OCI-LY1 (cell line): ENCODE measurements around the gene CRISPLD2.
"Not testable (repeated sequence)": the region's sequence is repeated elsewhere in the genome, so short reads cannot be mapped to it uniquely, and the experiment has no call there.

Experiments used
- H2AFZ ChIP-seq: fragments of 200-600 bp; sonication (generic), shearing (Covaris generic); 2 replicates; pipeline ENCODE4 v1.6.0; 2014; ENCODE audit warnings: antibody characterized with exemption, mild to moderate bottlenecking, low read length
- H3F3A ChIP-seq: fragments of 200-600 bp; sonication (generic), shearing (Covaris generic); 2 replicates; pipeline ENCODE4 v1.6.0; 2014; ENCODE audit warnings: mild to moderate bottlenecking, antibody characterized with exemption, low read length, moderate library complexity; ENCODE audit not compliant: insufficient read depth
- H3K27ac ChIP-seq: fragments of 200-600 bp; sonication (generic); 2 replicates; pipeline ENCODE4 v1.5.1; 2014; ENCODE audit warnings: low read length, mixed run types, mild to moderate bottlenecking, low read depth; ENCODE audit not compliant: poor library complexity, severe bottlenecking
- H3K27me3 ChIP-seq: fragments of 200-600 bp; sonication (generic); 2 replicates; pipeline ENCODE4 v1.6.0; 2014; ENCODE audit warnings: antibody characterized with exemption, mild to moderate bottlenecking, low read length, moderate library complexity; ENCODE audit not compliant: insufficient read depth
- H3K36me3 ChIP-seq: fragments of 200-600 bp; sonication (generic); 2 replicates; pipeline ENCODE4 v1.6.1; 2014; ENCODE audit warnings: mild to moderate bottlenecking, antibody characterized with exemption, low read length, moderate library complexity, mixed read lengths; ENCODE audit not compliant: insufficient read depth
- H3K4me1 ChIP-seq: fragments of 200-600 bp; sonication (generic); 2 replicates; pipeline ENCODE4 v1.5.1; 2014; ENCODE audit warnings: mild to moderate bottlenecking, low read length, moderate library complexity; ENCODE audit not compliant: insufficient read depth, severe bottlenecking
- H3K4me2 ChIP-seq: fragments of 200-600 bp; sonication (generic), shearing (Covaris generic); 2 replicates; pipeline ENCODE4 v1.6.1; 2014; ENCODE audit warnings: low read length
- H3K4me3 ChIP-seq: fragments of 200-600 bp; sonication (generic); 2 replicates; pipeline ENCODE4 v1.5.1; 2014; ENCODE audit warnings: low read length, low read depth, mild to moderate bottlenecking, mixed read lengths; ENCODE audit not compliant: poor library complexity, severe bottlenecking
- H3K79me2 ChIP-seq: fragments of 200-600 bp; shearing (Covaris generic); 2 replicates; pipeline ENCODE4 v1.6.1; 2016; ENCODE audit warnings: mixed run types, low read length, mixed read lengths; ENCODE audit not compliant: insufficient read depth
- H3K9ac ChIP-seq: fragments of 200-600 bp; sonication (generic), shearing (Covaris generic); 2 replicates; pipeline ENCODE4 v1.6.1; 2014; ENCODE audit warnings: mild to moderate bottlenecking, low read length, mixed read lengths
- H3K9me2 ChIP-seq: fragments of 200-600 bp; sonication (generic), shearing (Covaris generic); 2 replicates; pipeline ENCODE4 v1.6.1; 2014; ENCODE audit warnings: low read depth, mild to moderate bottlenecking, low read length, mixed read lengths
- H3K9me3 ChIP-seq: fragments of 200-600 bp; shearing (Covaris generic); 2 replicates; pipeline ENCODE4 v1.6.1; 2014; ENCODE audit warnings: low read length, mixed read lengths
- H4K20me1 ChIP-seq: fragments of 200-600 bp; sonication (generic), shearing (Covaris generic); 2 replicates; pipeline ENCODE4 v1.6.0; 2016; ENCODE audit warnings: mild to moderate bottlenecking, low read length; ENCODE audit not compliant: insufficient read depth
- CTCF ChIP-seq: fragments of 200-600 bp; sonication (generic), shearing (Covaris generic); IDR thresholded peaks from 2 replicates; pipeline ENCODE4 v1.5.1; 2017; ENCODE audit warnings: mild to moderate bottlenecking, antibody characterized with exemption, low read length, moderate library complexity, mixed read lengths
- EZH2 ChIP-seq: fragments of 200-600 bp; sonication (generic), shearing (Covaris generic); IDR thresholded peaks from 2 replicates; pipeline ENCODE4 v1.8.0; 2017; ENCODE audit warnings: borderline replicate concordance, mixed run types, mild to moderate bottlenecking, antibody characterized with exemption, low read length, moderate library complexity, mixed read lengths

CRISPLD2 gene

GRCh38 chr16:84856811-84857210 lies 37.0 kb downstream of the CRISPLD2 start:
- H3K79me2 ChIP-seq, H3K27ac ChIP-seq, H3K9ac ChIP-seq, H3K4me3 ChIP-seq, H3K27me3 ChIP-seq, H3K9me2 ChIP-seq, H3K4me2 ChIP-seq, H3K36me3 ChIP-seq, H3F3A ChIP-seq, H3K9me3 ChIP-seq, H2AFZ ChIP-seq, H3K4me1 ChIP-seq, H4K20me1 ChIP-seq: not testable (repeated sequence)

- H3K4me2 ChIP-seq: no peak overlapping the region
- TF ChIP-seq CTCF (no peak), EZH2 (no peak)
- no peak overlapping the region for H3K9ac ChIP-seq
- peaks cover 11% of the 10 kb centered on the region; the same call in 1 of the 2 replicates for H3K27me3 ChIP-seq
- no peak overlapping the region for H3K4me3 ChIP-seq
- H2AFZ ChIP-seq: no peak overlapping the region
- H3K9me2 ChIP-seq: no peaks in the 10 kb centered on the region
- H3K79me2 ChIP-seq: no peaks in the 10 kb centered on the region
- H4K20me1 ChIP-seq: no peaks in the 10 kb centered on the region
- no peaks in the 10 kb centered on the region for H3K36me3 ChIP-seq
- no peak overlapping the region for H3K27ac ChIP-seq
- 0 out of 2 replicates have a peak, but pooled peaks cover 3% of the 10 kb centered on the region for H3K9me3 ChIP-seq
- no peaks in the 10 kb centered on the region for H3F3A ChIP-seq
- H3K4me1 ChIP-seq: no peaks in the 10 kb centered on the region
These were observed 39.9 kb downstream of the CRISPLD2 start for GRCh38 chr16:84859681-84860080.

- Histone ChIP-seq H3K4me3 (no peak overlapping the region), H3K9me3 (0 out of 2 replicates have a peak, but pooled peaks cover 3% of the 10 kb centered on the region), H3K36me3 (no peaks in the 10 kb centered on the region), H3K27me3 (peaks cover 11% of the 10 kb centered on the region; the same call in 1 of the 2 replicates), H3K9me2 (no peaks in the 10 kb centered on the region), H4K20me1 (no peaks in the 10 kb centered on the region), H3K79me2 (no peaks in the 10 kb centered on the region), H3K9ac (no peak overlapping the region), H3K4me2 (no peak overlapping the region), H2AFZ (no peak overlapping the region), H3K27ac (no peak overlapping the region), H3F3A (no peaks in the 10 kb centered on the region), H3K4me1 (no peaks in the 10 kb centered on the region)
- TF ChIP-seq EZH2: no peak
- TF ChIP-seq CTCF: no peak
These were observed 40.6 kb downstream of the CRISPLD2 start for GRCh38 chr16:84860383-84860782.

GRCh38 chr16:84861671-84862070 lies 41.9 kb downstream of the CRISPLD2 start:
- no peak overlapping the region for H2AFZ ChIP-seq
- H3K27me3 ChIP-seq: peaks cover 11% of the 10 kb centered on the region; the same call in 1 of the 2 replicates
- TF ChIP-seq CTCF (no peak), EZH2 (no peak)
- H3K9me3 ChIP-seq: 0 out of 2 replicates have a peak, but pooled peaks cover 3% of the 10 kb centered on the region
- H3K79me2 ChIP-seq: no peaks in the 10 kb centered on the region
- no peaks in the 10 kb centered on the region for H3K36me3 ChIP-seq
- H3K9me2 ChIP-seq: no peaks in the 10 kb centered on the region
- no peak overlapping the region for H3K4me3 ChIP-seq
- H4K20me1 ChIP-seq: no peaks in the 10 kb centered on the region
- H3K4me1 ChIP-seq: no peaks in the 10 kb centered on the region
- H3K9ac ChIP-seq: no peak overlapping the region
- H3K4me2 ChIP-seq: no peak overlapping the region
- no peak overlapping the region for H3K27ac ChIP-seq
- H3F3A ChIP-seq: no peaks in the 10 kb centered on the region
